NCI-H226 (cell line): ENCODE measurements around the gene SPC24.
"Not testable (repeated sequence)": the region's sequence is repeated elsewhere in the genome, so short reads cannot be mapped to it uniquely, and the experiment has no call there.

Experiments
- DNase-seq: peaks from one replicate; pipeline ENCODE4 v3.0.0-alpha.2; 2015

Gene SPC24

DNA sequence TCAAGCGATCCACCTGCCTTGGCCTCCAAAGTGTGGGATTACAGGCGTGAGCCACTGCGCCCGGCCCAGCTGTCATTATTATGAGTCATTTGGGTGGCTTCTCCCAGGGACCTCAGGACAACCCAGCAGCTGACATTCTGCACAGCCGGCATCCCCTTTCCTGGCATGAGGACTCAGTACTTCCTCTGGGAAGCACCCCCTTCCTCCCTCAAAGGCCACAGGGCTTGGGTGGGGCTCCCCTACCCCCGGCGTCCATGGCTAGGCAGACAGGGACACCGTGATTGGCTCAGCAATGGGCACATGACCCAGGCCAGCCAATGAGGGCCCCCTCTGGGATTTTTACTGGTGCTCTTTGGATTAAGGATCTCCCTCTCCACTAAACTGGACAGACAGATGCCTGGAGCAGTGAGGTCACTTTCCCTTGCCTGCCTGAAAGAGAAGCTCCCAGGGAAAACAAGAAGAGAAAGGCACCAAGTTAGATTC, 35.7 kb upstream of the SPC24 start:
- peak; percentile 41 for DNase-seq

DNA sequence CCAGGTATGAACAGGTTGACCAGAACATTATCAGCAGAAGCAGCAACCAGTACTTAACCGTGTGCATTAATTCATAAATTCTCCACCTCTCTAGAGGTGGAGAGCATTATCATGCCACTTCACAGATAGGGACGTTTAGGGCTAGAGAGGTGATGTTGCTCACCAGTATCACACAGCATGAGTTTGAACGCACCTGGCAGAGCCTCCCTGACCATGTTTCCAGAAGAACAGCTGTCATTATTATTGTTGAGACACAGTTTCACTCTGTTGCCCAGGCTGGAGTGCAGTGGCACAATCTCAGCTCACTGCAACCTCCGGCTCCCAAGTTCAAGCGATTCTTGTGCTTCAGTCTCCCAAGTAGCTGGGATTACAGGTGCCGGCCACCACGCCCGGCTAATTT, 34.9 kb upstream of the SPC24 start:
- no peak for DNase-seq

DNA sequence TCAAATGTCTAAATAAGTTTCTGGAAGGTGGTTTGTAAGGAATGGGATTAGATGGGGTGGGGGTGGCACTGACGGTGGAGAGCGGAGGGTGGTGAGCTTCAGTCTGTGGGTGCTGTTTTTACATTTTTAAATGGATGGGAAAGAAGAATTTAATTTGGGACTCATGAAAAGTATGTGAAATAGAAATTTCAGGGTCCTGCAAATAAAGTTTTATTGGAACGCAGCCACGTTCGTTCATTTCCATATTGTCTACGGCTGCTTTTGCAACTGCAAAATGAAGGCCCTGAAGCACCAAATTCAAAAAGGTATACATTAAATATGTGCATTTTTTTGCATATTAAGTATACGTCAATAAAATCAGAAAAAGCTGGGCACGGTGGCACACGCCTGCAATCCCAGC, 31.9 kb upstream of the SPC24 start:
- DNase-seq = no peak

DNA sequence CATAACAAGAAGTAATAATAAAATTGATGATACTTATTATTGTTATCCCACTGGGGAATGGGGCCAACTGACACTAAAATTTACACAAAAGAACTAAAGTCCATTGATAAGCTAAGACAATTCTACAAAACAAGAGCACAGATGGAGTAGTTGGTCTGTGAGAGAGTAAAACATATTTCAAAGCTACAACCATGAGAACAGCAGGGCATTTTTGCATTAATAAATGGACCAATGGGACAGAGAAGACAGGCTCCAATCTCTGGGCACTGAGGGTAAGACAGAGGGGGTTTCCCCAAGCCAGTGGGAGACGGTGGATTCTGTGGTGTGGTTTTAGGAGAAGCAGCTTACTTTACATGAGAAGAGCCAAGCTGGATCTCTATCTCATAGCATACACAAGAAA, 27.4 kb upstream of the SPC24 start:
- no peak for DNase-seq

DNA sequence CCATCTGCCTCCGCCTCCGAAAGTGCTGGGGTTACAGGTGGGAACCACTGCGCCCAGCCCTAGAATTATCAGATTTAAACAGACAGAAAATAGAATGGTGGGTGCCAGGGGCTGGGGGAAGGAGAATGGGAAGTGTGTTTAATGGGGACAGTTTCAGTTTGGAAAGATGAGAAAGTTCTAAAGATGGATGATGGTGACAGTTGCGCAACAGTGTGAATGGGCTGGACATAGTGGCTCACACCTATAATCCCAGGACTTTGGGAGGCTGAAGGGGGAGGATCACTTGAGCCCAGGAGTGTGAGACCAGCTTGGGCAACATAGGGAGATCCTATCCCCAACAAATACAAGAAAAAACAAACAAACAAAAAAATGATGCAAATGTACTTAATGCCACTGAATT, 25.9 kb upstream of the SPC24 start:
- no peak for DNase-seq

DNA sequence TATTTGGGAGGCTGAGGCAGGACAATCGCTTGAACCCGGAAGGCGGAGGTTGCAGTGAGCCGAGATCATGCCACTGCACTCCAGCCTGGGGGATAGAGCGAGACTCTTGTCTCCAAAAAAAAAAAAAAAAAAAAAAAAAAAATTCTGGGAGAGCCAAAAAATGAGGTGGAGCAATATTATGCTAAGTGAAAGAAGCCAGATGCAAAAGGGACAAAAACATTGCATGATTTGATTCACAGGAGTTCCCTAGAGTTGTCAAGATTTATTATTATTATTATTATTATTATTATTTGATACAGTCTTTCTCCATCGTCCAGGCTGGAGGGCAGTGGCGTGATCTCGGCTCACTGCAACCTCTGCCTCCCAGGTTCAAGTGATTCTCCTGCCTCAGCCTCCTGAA, 25.4 kb upstream of the SPC24 start:
- not testable (repeated sequence) for DNase-seq

DNA sequence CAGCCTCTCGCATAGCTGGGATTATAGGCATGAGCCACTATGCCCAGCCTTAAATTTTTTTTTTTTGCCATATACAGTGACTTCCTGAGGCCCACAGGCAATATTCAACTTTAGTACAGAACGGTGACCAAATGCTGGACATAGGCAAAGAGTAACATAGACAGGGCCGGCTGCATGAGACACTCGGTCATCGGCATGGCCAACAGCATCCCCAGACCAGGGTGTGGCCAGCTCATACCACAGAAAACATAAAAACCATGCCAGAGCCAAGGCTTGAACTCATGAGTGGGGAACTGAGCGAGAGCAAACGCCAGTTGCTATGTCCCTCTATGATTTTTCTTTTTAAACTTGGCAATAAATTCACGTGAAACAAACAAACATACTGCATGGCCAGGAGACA, 24.8 kb upstream of the SPC24 start:
- DNase-seq = no peak

DNA sequence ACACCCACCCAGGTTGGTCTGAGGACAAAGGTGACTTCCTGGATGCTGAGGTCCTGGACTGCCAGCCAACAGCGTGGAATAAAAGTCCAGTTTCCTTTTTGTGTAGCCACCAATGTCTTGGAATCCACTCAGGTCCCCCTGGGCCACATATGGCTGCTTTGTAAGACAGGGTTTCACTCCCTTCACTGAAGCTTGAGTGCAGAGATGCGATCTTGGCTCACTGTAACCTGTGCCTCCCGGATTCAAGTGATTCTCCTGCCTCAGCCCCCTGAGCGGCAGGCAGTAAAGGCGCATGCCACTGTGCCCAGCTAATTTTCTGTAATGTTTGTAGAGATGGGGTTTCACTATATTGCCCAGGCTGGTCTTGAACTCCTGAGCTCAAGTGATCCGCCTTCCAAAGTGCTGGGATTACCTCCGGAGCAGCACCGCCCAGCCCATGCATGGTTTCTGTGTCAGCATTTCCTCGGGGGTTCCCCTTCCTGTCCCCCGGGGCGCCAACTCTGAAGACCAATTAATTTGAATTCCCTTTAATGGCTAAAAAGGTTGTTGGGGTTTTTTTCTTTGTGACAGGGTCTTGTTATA, 24.2 kb upstream of the SPC24 start:
- DNase-seq = no peak

DNA sequence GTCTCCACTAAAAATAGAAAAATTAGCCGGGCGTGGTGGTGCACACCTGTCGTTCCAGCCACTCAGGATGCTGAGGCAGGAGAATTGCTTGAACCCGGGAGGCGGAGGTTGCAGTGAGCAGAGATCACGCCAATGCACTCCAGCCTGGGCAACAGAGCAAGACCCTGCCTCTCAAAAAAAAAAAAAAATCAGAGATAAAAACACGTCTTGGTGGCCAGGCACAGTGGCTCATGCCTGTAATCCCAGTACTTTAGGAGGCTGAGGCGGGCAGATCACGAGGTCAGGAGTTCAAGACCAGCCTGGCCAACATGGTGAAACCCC, 23.5 kb upstream of the SPC24 start:
- not testable (repeated sequence) for DNase-seq

DNA sequence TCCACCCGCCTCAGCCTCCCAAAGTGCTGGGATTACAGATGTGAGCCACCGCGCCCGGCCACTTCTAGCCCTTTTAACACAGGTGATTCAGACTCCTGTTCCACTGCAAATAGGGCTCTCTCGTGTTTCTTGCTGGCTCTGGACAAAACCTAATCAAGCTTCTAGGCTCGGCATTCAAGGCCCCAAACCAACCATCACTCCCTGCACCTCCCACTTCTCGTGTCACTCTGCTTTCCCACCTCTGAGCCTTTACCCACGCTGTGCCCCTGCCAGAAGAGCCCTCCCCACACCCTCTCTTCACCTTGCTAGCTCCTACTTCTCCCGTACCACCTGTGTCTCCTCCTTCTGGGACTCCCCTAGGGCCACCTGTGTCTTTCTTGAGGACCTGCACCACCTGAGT, 22.0 kb upstream of the SPC24 start:
- DNase-seq = no peak

DNA sequence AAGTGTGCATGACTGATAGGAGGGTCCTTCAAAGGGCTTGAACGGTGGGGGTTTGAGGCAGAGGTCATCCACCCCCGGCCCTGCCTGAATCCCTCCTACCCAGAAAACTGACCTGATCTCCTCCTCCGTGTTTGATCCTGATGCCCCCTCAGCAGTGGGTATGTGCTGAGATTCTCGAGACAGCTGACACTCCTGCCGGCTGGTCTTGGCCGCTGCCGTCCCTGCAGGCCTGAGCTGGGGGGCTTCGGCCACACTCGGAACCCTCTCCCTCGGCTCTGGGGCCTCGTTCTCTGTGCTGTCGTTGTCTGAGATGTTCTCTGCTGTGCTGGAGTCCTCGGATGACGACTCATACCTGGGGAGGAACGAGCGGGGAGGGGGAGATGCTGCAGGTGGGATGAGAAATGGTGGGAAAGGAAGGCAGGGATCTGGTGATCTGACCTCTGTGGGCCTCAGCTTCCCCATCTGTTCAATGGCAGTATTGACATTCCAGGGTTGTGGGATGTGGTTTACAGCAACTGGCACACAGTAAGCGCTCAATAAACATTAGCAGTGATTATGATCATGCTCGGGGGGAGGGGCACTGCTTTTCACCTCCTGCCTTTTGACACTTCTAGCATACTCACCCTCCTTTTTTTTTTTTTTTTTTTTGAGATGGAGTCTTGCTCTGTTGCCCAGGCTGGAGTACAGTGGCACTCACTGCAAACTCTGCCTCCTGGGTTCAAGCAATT, 21.0 kb upstream of the SPC24 start:
- no peak for DNase-seq

DNA sequence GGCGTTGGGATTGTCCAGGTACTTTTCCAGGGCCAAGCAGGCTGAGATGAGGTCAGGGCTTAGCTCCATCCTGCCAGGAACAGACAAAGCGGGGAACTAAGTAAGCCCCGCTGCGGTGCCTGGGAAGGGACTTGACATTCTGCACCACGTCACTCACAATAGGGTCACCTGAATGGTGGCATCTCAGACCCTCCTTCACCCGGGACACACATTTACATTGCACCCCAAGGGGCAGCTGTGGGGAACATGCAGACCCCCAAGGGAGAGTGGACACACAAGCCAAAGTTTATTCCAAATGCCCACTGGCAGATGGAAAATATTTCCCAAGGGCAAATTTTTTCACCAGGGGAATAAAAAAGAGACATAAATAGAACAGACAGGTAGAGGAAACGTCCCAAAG, 20.3 kb upstream of the SPC24 start:
- DNase-seq = no peak

DNA sequence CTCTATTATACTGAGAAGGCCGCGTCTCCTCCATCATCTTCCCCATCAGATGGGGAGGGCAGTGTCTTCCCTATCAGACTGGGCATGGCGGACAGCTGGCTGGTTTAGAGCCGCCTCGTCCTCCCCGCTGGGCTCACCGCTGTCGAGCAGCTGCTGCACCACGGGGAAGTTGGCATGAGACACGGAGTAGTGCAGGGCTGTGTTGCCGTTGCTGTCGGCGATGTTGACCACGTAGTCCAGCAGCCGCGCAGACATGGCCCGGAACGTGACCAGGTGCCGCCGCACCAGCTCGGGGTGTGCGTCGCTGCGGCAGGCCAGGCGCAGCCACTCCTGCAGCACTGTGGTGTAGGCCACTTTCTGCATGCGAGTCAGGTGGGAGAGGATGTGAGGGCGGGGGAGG, 18.8 kb upstream of the SPC24 start:
- DNase-seq = no peak

DNA sequence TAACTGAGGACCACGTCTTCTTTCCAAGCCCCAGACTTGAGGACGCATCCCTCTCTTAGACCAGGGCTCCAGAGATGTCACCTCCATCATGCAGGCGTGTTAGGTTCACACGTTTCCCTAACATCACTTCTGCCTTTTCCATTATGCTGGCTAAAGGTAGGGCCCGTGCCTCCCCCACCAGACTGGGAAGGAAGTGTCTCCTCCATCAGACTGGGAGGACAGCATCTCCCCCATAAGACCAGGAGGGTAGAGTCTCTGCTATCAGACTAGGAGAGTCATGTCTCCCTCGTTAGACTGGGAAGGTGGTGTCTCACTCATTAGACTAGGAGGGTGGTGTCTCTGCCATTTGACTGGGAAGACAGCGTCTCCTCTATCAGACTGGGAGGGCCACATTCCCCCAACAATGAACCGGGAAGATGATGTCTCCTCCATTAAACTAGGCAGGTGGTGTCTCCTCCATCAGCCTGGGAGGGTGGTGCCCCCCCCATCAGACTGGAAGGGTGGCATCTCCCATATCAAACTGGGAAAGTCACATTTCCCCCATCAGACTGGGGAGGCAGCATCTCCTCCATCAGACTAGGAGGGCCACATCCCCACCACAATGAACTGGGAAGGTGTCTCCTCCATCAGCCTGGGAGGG, 18.1 kb upstream of the SPC24 start:
- no peak for DNase-seq

DNA sequence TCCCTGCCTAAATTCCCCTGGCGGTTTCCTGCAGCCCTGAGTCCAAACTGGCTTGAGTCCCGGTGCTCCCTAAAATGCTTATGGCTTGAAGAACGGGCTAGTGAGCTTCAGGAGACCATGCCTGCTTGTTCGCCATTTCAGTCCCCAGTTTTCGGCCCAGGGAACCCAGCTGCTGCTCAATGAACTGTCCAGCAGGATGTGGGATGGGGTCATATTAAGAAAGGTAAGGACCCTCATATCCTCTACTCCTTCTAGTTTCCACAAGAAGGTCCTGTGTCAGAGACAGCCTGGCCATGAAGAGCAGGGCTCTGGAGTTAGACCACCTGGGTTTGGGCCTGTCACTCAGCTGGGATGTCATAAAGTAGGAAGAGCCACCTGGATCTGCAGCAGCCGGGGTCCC, 17.0 kb upstream of the SPC24 start:
- DNase-seq = no peak

DNA sequence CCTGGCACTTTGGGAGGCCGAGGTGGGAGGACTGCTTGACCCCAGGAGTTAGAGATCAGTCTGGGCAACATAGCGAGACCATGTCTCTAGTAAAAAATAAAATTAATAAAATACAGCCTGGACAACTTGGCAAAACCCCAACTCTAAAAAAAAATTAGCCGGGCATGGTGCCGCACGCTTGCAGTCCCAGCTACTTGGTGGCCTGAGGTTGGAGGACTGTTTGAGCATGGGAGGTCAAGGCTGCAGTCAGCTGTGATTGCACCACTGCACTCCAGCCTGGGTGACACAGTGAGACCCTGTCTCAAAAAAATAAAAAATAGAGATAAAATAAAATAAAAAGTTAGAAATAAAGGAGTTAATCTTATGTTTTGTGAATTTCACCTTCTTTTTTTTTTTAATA, 15.6 kb upstream of the SPC24 start:
- no peak for DNase-seq

DNA sequence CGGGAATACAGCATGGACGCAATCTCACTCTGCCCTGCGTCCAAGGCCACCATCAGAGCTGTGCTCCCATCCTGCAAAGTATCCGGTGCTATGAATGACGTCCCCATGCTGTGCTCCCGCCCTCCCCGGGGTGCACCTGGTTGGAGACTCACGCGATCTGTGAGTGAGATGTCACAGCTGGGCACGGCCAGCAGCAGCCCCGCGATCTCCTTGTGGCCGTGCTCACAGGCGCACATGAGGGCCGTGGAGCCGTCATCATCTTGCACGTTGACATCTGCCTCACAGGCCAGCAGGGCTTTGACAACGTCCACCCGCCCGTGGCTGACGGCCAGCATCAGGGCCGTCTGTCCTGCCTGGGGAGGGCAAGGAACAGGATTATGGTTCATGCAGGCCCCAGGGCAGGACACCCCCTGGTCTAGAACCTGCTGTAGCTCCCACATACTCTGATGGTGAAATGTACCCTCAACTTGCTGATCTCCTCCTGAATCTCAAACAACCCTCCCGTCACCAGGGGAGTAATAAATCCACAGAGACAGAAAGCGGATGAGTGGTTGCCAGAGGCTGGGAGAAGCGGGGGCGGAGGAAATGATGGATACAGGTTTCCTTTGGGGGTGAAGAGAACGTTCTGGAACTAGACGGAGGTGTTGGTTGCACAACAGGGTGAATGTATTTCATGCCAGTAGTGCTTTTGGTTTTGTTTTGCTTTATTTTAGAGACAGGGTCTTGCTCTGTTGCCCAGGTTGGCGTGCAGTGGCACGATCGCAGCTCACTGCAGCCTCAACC, 14.5 kb upstream of the SPC24 start:
- no peak for DNase-seq

DNA sequence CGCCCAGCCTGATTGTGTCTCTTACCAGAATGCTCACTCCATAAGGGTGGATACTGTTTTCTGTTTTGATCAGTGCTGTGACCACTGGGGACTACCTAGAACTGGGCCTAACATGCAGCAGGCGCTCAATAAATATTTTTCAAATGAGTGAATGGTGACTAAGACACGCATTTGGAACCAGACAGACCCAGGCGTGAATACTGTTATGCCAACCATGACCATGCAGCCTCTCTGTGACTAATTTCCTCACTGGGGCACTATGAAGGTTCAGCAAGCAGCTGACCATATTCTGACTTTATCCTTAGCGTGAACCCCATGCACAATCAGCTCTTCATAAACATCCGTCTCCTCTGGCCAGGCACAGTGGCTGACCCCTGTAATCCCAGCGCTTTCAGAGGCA, 13.0 kb upstream of the SPC24 start:
- peak; percentile 85 for DNase-seq

DNA sequence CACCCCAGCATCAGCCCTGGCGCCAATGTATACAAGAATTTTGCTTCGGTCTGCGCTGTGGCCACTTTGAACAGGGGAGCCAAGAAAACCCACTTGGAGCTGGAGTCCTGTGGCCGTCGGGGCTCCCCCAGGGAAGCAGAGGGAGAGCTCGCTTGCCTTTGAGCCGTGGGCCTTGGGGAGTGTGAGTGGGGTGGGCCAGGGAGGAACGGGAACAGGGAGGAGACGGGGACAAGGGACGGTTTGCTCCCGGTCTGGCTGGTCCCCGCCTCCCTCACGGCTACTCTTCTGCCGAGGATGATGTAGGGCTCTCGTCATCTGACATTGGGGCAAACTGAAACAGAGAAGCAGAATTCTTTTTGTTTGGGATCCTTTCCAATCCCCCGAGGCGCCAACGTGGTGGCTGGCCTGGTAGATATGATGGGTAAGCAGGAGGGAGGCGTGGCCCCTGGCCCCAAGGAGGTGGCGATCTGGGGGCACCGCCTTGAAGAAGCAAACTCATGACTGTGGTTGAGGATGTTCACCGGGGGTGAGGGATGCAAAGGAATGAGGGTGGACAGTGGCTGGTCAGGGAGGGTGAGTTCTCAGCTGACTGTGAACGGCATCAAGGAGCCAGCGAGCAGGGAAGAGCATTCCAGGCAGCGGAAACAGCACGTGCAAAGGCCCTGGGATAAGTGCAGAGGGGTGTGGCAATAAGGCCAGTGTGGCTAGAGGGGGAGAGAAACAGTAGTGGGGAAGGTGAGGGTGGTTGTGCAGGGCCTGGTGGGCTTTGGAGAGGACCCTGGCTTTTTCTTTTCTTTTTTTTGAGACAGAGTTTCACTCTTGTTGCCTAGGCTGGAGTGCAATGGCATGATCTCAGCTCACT, 10.9 kb upstream of the SPC24 start:
- DNase-seq = no peak

DNA sequence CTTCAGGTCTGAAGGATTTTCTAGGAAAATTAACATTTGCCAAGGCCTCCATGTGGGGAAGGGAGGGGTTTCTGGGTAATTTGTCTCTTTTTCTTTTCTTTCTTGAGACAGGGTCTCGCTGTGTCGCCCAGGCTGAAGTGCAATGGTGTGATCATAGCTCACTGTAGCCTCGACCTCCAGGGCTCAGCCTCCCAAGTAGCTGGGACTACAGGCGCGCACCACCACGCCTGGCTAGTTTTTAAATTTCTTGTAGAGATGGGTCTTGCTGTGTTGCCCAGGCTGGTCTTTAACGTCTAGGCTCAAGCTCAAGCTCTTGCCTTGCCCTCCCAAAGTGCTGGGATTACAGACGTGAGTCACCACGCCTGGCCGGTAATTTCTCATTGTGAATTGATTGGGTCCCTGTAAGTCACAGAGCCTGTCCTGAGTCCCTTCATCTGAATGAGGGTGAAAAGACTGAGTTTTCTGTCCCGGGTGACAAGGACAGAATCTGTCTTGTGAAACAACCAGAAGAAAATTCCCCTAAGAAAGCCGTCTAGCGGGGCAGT, 10.0 kb upstream of the SPC24 start:
- no peak for DNase-seq

DNA sequence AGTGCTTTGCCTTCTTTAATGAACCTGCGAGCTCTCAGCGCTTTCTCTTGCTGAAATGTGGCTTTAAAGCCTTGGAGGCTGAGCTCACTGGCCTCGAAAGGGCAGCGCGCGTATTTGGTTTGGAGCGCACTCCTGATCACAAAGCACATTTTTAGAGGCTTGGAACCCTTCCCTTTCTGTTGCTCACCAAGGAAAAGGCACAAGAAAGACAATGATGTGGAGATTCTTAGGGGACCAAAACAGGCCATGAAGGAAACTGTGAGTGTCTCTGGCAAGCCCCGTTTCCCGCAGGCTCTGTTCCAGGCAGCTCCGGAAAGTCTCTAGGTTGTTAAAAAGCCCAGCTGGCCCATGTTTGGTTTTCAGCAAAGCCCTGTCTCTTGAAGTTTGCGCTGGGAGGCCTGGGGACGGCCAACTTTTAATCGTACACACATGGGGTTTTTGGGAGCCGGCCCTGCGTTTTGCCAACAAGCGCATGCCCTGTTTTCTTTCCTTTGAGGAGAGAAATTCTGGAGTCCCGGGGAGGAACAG, 9.4 kb upstream of the SPC24 start:
- no peak for DNase-seq

DNA sequence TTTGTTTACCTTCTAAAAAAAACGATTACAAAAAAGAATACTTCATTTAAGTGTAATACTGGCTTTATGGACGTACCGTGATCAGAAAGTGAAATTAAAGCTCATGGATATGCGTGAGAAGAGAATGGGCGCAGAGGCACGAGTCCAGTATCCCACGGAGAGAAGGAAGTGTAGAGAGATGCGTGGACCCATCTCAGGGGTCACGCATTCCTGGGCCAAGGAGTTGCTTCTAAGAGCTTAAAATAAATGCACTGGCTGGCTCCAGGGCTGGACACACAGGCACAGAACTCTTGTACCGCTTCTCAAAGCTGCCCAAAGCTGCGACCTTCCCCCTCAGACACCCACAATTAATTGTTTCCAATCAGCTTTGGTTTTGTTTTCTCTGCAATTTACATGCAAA, 8.7 kb upstream of the SPC24 start:
- DNase-seq = no peak
